Measurements from ENCODE around the gene DCANP1. TPM values are rescaled to one million over a fixed set of nuclear protein-coding genes. Genes with fewer than 3 reads are reported as not detected.

Gene DCANP1
- total and polyA plus RNA-seq, 2 donors (not counting 3 experiments of a cell fraction or from before 2014, with no cell fraction given): not detected

DNA sequence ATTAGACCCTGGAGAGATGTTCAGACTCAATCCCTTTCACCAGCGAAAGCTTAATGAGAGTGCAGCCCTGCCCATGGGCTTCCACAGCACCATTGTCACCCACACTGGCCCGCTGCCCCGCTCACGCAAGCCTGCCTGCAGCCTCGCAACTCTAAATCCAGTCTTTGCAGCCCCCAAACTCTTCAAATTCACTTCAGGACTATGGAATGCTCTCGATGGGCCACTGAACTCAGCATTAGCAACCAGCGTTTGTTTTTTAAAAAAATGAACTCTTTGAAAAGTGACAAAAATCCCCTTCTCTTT, 17.1 kb downstream of the DCANP1 start:
- FAIRE-seq (no peak), DNase-seq (ENCODE audit: low read depth, low spot score) (no peak)
- Histone ChIP-seq H3K36me3 (ENCODE audit: control insufficient read depth in 2 of 2, extremely low read depth in 1 of 2, insufficient read depth in 2 of 2, low read length in 2 of 2) (no peaks in the 10 kb centered on the region), H3K9me3 (replicated peaks; ENCODE audit: control insufficient read depth, insufficient read depth, low read length) (no peaks in the 10 kb centered on the region), H3K4me3 (replicated peaks in 1 of 3; ENCODE audit: insufficient read depth in 1 of 3, low read depth in 1 of 3, low read length in 3 of 3) (no peak overlapping the region), H3K79me2 (ENCODE audit: control insufficient read depth, insufficient read depth, low read length) (no peaks in the 10 kb centered on the region), H3K9ac (replicated peaks; ENCODE audit: extremely low read depth, insufficient read depth, low read length) (no peak overlapping the region), H2AFZ (ENCODE audit: low read depth, low read length) (no peak overlapping the region), H3K27me3 (ENCODE audit: control insufficient read depth in 2 of 2, insufficient read depth in 2 of 2, low read length in 2 of 2) (peaks cover 13 to 14% of the 10 kb centered on the region in 2 experiments), H4K20me1 (replicated peaks; ENCODE audit: control insufficient read depth, extremely low read depth, insufficient read depth, low read length) (no peaks in the 10 kb centered on the region), H3K27ac (ENCODE audit: insufficient read depth, low read depth, low read length) (no peak overlapping the region), H3K9me1 (replicated peaks; ENCODE audit: control insufficient read depth, extremely low read depth, insufficient read depth, low read length) (no peaks in the 10 kb centered on the region), H3K4me2 (ENCODE audit: insufficient read depth, low read length) (no peak overlapping the region), H3K4me1 (ENCODE audit: control insufficient read depth, extremely low read depth, insufficient read depth, low read length) (no peaks in the 10 kb centered on the region)
- BruUV-seq (replicated peaks): no TSS peak
- POLR2A ChIA-PET: no interaction called here
- dilution Hi-C loops (cut with MboI; ENCODE audit: extremely low pct_ligation_motif_present, low sequenced_read_pairs): no loop called here
- CTCF ChIA-PET: no interaction called here
- intact Hi-C loops (cut with micrococcal nuclease): no loop called here
- TF ChIP-seq POLR2AphosphoS5 (IDR thresholded peaks at IDR 0.05; ENCODE audit: insufficient read depth, low read depth, low read length) (no peak), CTCF (IDR thresholded peaks at IDR 0.05; ENCODE audit: extremely low read depth in 1 of 2, insufficient read depth in 1 of 2, low read depth in 1 of 2, low read length in 2 of 2) (no peak), MYC (IDR thresholded peaks at IDR 0.05; ENCODE audit: low read depth, low read length) (no peak), EZH2 (IDR thresholded peaks at IDR 0.05; ENCODE audit: borderline replicate concordance, low read depth, low read length, severe bottlenecking) (no peak), JUN (IDR thresholded peaks at IDR 0.05; ENCODE audit: borderline replicate concordance, insufficient read depth, insufficient read length, low read depth) (no peak), POLR2A (IDR thresholded peaks at IDR 0.05; ENCODE audit: low read depth, low read length) (no peak), FOS (IDR thresholded peaks at IDR 0.05; ENCODE audit: borderline replicate concordance, insufficient read depth, low read length) (no peak), GATA2 (IDR thresholded peaks at IDR 0.05; ENCODE audit: insufficient read depth, insufficient read length, low read depth, low read length) (no peak)
- TF ChIP-seq, protein P1, sequence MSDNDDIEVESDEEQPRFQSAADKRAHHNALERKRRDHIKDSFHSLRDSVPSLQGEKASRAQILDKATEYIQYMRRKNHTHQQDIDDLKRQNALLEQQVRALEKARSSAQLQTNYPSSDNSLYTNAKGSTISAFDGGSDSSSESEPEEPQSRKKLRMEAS (IDR thresholded peaks at IDR 0.05; ENCODE audit: insufficient read depth, insufficient read length): no peak

Data from endothelial cell of umbilical vein (primary cell).